Measurements from ENCODE around the gene ARHGEF38.
A peak's percentile ranks its signal among the peaks of the same experiment; 100 is the strongest.

The ARHGEF38 gene

DNA sequence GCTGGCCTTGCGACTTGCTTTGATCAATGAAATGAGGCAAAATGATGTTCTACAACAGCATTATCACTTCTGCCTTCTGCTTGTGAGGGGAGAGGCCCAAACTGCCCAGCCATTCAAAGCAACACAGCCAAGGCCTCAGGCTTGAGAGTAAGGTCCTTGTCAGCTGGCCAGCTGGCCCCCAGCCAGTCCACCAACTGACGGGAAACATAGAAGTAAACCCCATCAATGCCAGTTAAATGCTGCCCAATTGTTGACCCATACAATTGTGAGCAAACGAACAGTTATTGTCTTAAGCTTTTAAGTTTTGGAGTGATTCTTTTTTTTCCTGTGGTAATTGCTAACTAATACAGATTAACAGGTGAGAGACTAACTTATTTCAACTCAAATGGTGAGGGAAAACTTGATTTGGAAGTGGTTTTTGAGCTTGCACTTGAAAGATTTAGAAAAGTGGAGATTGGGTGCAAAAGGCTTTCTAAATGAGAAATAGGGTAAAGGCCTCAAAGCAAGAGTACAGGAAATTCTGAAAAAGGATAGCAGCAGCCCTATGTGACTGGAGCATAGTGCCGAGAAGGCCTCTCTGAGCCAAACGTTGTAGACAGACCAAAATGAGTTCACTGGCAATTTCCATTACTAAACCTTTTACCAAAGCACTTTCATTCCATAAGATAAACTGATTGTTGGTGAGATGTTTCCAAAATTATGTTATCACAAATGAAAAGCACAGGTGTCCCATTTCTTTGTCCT, 66.9 kb downstream of the ARHGEF38 start:
- DNase-seq, result no peak

DNA sequence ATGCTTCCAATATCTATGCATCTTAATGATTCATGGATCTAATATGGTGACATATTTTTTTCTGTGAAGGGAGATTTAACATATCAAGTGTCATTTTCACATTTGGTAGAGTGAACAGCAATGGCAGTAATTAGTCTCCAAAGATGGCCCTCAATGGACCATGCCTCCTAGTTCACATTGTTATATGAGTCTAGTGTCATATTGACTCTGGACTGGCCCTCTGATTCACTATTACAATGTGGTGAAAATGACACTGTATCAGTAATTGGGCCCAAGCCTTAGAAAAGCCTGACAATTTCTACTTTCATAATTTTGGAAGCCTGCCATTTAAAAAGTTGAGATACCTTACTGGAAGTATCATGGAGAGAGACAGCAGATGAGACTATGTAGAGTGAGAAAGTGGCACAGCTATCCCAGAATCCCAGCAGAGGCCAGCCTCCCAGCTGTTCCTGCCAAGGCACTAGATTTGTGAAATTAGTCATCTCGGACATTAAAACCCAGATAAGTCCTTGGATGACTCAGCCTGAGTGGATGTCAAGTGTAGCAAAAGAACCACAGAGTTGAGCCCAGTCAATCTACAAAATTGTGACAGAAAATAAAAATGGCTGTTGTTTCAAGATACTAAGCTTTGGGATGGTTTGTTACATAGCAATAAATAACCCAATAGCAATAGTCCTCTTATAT, 68.4 kb downstream of the ARHGEF38 start:
- peak; percentile 43 for DNase-seq

DNA sequence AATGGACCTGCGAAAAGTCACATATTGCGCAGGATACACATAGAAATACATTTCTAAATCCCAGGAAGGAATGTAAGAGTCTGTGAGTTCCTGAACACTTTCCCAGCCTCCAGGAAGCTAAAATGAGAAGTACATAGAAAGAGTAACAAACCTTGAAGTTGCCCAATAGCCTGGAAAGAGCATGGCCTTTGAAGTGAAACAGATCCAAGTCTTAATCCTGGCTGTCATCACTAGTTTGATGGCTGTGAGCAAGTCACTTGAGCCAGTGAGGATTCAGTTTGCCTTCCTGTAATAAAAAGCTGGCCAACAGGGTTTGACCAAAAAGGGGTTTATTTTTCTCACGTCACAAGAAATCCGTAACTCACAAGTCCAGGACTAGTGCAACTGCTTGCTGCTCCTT, 69.8 kb downstream of the ARHGEF38 start:
- peak; percentile 2 for DNase-seq

DNA sequence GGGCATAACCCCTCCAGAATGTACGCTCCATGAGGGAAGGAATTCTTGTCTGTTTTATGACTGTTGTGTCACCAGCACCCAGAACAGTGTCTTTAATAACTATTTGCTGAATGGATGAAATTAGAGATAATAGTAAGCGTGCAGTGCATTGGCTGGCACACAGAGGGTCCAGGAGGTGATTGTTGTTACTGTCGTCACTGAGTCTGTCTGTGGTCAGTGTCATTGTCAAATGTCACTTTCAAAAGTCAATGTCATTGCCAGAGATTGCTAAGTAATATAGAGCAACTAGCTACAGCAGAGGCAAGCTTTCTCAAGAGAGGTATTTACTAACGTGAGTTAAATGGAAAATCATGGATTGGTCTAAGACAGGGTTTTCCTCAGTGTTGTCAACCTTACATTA, 70.7 kb downstream of the ARHGEF38 start:
- no peak for DNase-seq

DNA sequence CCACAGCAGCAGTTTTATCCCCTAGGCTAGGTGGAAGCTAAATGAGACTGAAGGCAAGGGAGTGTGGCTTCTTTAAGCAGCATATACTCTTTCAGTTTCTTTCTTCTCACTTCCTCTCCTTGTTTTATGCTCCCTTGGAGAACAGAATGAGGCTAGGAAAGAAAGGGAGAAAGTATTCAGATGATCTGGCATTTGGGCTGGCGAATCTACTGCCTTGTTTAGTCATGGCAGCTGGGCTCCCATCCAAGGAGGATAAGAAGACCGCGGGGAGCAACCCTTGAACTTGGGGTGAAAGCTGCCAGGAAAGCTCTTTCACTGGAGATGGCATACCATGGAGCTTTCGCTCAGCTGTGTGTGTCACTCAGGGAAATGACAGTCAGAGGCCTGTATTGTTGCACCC, 72.1 kb downstream of the ARHGEF38 start:
- peak; percentile 2 for DNase-seq

DNA sequence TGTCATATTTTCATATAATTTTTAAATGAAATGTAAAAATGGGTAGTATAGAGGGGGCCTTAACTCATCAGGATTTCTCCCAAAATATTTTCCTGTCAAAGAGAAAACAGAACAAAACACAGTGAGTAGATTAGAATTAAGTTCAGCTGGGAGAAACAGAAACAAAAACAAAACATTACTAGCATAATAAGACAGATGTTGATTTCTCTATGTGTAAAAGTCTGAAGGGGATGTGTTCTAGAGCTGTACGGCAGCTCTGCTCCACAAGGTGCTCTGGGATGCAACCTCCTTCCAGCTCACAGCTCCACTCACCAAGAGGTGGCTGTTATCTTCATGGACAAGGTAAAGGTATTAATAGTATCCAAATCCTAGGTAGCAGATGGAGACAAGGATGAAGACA, 72.8 kb downstream of the ARHGEF38 start:
- DNase-seq, result no peak

DNA sequence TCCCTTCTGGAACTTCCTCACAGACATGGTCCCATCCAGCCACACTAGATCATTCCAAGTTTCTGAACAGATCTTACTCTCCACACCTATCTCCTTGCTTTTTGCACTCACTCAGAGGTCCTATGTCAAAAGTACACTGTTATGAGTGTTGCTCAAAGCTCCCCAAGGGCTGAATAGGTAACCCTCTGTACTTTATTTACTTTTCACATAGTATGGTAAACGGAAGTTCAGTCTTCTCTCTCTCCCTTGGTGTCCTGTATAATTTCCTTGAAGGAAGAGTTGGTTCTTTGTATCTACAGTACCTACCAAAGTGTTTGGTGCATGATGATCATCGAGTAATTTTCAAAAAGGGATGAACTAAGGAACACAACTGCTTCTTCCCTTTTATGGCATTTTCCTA, 74.4 kb downstream of the ARHGEF38 start:
- no peak for DNase-seq

DNA sequence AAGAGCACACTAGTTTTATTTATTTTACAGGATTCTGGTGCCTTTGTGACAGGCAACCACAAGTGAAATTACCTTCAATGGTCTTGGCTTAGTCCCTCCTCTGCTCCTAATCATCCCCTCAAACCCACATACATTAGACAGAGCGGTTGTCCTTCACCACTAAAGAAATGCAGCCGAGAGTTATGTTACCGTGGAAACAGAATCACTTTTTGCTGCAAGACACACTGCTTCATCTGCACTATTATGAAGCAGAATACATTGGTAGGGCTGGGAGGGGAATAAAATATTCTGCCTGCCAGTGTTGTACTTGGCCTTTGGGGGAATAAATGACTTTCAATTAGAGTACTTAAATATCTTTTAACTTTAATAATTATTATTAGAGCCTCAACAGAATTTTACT, 75.2 kb downstream of the ARHGEF38 start:
- no peak for DNase-seq

DNA sequence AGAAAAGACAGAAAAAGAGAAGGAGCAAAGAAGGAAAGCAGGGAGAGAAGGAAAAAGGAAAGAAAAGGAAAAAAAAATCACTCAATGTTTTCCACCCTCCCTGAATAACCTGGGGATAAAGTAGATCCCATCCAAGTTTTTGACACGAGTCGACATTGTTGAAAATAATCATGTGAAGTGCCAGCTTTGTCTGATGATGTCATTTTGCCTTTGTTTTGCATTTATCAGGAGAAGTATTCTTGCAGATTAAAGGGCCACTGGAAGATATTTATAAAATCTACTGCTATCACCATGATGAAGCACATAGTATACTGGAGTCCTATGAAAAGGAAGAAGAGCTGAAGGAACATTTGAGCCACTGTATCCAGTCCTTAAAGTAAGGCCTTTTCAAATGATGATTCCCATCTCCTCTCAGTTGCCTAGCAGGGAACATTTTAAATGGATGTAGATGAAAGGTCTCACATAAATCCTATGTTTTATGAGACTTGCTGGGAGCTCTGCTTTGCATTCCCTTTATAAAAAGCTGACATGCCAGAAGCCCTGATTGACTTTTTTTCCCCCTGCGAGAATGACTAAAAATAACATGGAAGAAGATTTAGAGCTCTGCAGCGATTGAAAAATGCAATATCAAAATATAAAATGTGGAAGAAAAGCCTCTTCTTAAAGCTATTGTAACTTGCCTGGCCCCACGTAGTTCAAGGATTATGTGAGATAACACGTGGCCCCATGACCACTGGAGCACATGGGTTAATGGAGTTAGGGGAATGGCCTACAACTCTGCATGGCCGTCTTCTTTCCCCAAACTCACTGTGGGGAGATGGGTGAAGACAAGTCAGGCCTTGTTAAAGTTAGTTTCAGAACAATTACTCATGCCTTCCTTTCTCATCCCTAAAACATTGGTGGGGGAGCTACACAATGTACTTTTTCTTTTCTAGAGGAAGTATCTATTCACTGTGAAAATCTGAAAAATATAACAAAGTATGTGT, 78.5 kb downstream of the ARHGEF38 start:
- no peak for DNase-seq

DNA sequence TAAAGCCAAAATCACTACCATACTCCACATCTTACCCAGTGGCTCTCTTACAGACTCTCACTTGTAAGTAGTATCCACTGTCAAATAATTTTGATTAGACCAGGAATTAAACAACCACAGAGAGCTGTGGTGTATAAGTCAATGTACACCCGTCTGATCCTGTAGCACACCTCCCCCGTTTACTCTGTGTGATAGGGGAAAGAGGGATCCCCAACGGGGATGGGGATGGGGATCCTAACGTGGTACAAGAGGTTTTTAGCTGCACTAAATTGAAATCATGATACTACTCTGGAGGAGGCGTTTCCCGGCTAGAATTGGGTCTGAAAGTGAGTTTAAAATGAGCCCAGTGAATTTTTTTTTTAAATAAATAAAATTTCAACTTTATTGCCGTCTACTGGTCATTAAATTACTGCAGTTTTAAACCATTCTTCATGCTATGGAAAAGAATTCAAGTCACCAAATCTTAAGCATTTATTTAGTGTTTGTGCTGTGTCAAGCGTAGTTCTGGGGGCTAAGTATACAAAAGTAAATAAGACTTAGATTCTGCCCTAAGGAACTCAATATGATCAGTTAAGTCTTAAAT, 79.5 kb downstream of the ARHGEF38 start:
- no peak for DNase-seq

DNA sequence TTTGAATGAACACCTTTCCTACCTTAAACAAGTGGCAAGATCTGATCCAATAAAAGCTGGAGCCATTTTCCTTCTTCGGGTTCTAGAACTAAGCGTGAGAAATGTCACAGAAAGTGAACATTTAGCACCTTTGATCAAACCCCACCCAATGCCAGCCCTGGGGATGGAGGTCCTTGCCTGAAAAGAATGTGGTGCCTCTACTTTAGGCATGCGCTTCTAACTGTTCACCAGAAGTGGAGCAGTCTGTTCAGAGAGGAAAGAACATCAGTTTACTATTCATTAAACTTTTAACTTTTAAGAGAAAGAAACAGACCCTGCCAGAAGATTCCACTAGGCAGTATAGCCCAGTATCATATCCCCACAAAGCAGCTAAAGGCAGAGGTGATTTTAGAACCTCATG, 80.2 kb downstream of the ARHGEF38 start:
- no peak for DNase-seq

DNA sequence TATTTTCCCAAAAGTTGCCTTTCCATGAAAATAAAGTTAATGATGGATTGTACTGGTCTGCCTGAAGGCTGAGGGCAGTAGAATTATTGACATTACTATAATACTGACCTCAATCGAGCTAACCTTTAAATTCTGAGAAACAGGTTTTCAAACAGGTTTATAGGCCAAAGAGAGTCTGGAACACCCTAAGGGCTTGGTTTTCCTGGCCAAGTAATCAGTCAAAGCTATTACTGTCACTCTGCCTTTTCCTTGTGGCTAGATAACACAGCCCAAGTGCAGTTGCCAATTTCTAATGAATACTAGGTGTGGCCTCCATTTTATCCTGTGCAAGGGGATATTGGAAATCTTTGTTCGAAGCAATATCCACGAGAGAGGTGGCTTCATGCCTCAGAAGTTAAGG, 80.8 kb downstream of the ARHGEF38 start:
- DNase-seq, result no peak

DNA sequence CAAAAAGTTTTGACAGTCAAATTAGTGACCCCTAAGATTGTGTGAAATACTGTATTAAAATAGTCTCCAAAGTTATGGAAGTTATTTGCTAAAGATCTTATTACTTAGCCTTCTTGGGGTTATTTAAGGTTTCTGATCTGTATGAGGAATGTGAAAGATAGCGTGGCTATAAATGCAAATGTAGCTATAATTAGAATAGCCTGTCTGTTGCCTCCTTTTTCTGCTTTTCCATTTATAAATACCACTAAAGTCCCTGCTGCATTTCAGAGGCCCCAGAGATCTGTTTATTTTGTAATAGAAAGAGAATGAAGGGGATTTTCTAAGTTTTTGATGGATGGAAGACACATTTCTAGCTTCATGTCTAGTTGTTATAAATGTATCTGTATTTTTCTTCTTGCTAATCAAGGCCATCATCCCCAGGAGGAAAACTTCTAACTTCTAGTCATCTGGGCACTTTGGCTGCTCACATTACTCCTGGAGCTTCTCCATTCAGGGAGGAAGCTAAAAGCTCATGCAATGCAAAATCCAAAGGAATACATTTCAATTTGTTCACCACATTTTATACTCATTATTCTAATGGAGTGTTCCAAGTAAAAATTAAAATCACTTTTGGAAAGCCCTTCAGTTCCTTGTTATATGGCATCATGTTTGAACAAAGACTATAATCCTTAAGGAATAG, 82.1 kb downstream of the ARHGEF38 start:
- no peak for DNase-seq

DNA sequence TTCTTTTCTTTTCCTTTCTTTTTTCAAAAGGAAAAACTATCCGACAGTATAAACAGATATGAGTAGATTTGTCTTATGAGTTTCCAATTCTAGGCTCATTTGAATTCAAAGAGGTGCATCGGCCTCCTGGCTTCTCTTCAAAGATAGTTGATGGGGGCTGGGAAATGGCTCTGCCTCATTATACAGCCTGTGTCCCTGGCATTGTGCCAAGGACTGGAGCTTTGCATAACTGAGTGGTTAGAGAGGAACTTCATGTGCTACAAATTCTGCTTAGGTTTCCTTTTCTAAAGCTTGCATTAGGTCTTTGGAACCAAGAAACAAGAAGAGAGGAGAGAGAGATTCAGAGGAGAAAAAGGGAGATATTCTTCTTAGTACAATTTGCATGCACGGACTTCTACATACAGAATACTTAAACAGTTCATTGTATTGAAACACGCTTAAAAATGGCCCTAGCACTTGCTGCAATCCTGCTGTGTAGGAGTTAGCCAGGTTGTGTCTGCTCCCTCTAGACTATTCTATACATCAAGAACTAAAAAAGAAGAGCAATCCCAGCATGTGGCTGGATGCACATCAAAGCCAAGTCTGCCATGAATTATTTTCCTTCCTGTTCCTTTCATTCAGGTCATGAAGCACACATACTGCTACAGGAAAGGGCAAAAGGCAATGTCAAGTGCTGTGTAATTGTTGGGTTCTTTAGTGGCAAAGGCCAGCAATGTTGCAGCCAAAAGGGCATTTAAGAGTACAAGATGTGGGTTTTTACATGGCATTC, 85.2 kb downstream of the ARHGEF38 start:
- DNase-seq, result peak; percentile 25

DNA sequence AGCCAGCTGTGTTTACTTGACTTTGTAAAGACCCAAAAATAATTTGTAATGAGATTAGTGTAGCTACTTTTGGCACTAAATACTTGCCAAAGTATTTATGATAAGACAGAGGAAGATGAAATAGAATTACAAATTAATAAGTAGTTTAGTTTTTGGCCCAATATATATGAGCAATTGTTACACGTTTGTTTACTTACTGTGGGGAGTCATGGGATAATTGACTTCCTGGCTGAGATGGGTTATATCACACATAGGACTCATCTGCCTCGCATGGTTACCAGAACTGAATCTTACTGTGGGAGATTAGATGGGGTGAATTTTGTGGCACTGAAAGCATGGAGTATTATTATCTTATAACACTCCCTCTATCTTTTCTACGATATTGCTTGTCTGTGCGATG, 89.4 kb downstream of the ARHGEF38 start:
- DNase-seq, result no peak

DNA sequence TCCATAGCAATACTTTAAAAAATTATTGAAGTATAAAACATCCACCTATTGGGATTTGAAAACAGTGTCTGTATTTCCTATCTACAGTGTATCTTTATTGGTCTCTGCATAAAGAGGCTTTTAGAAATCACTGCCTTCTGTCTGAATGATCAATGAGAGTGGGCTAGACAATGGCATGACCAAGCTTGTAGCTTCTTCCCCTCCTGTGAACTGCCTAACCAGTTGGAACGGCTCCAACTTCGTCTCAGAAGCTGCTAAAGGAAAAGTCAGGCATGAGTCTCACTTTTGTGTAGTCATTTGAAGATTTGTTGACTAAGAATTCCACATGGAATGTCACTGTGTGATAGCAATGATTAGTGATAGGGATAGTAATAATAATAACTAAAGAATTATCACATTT, 91.8 kb downstream of the ARHGEF38 start:
- no peak for DNase-seq

DNA sequence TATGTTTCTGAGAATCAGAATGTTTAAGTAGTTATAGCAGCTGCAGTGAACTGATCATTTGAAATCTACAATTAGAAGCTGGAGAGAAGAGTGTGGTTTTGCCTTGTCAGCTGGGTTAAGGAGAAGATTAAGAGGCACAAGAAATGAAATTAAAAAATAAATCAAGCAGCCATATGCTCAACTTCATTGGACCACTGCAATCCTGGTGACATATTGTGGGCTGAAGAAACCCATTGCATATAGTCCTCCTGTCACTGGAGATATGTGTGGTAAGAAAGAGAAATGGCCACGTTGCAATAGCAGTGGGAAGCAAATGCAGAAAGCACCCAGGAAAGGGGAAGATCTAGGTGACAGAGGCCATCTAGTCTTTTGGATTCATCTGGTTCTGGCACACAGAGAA, 93.0 kb downstream of the ARHGEF38 start:
- DNase-seq, result no peak

DNA sequence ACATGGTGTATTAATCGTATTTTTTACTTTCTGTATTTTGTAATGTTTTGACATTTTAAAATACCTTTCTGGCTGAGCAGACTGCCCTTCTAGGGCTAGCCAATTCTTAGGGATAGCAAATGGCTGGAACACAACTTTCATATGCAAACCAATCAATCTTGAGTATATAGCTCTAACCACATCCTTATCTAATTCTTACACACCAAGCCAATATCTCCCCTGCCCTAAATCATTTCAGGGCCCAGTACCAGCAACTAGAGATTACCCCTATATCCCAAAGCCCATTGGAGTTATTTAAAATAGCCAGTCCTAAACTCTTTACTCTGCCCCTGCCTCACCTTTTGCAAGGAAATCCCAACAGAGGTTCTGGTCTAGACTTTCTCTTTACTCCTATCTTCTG, 97.8 kb downstream of the ARHGEF38 start:
- no peak for DNase-seq

DNA sequence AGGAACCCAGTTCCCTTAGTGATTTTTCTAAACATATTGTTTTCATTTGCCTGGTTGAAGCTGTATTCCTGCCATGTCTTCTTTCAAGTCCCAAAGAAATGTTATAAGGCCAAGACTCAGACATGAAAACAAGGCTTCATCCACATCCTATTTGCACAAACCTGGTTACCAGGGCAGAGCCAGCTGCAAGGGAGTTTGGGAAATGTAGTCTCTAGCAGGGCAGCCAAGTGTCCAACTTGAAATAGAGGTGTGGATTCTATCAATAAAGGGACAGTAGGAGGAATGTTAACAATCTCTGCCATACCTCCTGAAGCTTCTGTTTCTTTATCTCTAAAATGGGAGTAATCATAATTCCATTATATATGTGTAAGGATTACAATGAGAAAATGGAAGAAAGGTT, 99.5 kb downstream of the ARHGEF38 start:
- no peak for DNase-seq

DNA sequence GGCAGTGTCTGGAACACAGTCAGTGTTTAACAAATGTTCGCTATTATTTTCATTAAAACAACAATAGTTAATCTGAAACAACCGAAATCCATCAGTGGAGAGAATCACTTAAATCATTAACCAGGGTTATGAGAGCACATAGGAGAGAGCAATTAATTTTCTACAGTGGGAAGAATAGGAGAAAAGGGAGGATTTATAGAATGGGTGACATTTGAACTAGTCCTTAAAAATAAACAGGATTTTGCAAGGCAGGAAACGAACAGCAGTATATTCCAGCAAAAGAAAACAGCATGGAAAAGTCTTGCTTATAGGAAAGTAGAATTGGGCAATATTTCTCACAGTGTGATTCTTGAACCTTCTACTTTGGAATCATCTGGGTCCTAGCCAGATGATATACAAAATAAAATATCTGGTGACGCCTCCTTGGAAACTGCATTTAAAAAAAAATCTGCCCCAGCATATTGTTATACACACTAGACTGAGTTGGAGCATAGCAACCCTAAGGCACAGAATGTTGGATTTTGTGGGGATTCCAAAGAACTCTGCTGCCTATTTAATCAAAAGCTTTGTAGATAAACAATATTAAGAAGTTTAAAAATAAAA, 100.0 kb downstream of the ARHGEF38 start:
- DNase-seq, result no peak

DNA sequence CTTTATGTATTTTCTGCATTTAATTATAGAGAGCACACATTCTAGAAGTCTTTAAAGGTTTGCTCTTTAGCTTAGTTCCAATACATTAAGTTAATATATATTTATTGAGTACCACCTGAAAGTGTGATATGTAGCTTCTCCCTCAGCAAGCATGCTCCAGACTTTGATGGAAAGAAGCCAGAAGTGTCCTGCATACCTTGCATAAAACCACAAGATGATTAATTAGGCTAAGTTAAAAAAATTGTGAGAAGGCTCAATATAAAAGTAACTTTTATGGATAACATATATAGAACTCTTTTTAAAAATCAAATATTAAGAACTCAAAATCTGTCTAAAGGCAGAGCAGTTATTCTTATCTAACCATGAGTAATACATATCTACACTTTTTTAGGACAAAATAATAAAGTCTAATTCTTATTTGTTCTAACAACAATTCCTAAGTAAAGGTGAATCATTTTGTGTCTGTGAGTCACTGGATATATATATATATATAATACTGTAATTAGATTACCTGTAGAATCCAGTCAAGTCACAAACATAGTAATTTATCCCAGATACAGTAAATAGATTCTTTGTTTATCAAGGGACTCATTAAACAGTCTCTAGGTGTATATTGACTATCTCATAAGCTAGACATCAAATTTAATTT, 104.8 kb downstream of the ARHGEF38 start:
- no peak for DNase-seq
